Endothelial cell of umbilical vein (primary cell): ENCODE measurements around the gene RPS17. TPM values are rescaled to one million over a fixed set of nuclear protein-coding genes. Genes with fewer than 3 reads are reported as not detected.

Experiments used
- BruUV-seq: library from RNA; stranded (reverse); fragments of 400-500 nt; replicated peaks from 2 replicates; lab custom pipeline; 2021; lab: Mats Ljungman, UMichigan
- CTCF ChIA-PET: fragments of 300-600, 350-600 bp; sonication (Branson Sonifier 250); formaldehyde crosslinking; loops from one replicate; lab custom pipeline; 2021; ENCODE audit warnings: antibody characterized with exemption, inconsistent platforms; lab: Charles Lee
- POLR2A ChIA-PET: fragments of 300-600, 350-600 bp; sonication (Branson Sonifier 250); formaldehyde crosslinking; loops from one replicate; lab custom pipeline; 2021; ENCODE audit warnings: antibody characterized with exemption, inconsistent platforms; lab: Charles Lee
- DNase-seq: peaks from one replicate; pipeline ENCODE4 v3.0.0-alpha.2; 2011; ENCODE audit warnings: low read depth, low spot score
- FAIRE-seq: peaks from 2 replicates; lab custom pipeline; 2011; peaks lifted over from hg19 to GRCh38; lab: Jason Lieb, UNC
- H2AFZ ChIP-seq: 2 replicates; pipeline ENCODE4 v1.6.0; 2012; ENCODE audit warnings: low read depth, low read length, control low read depth, inconsistent platforms
- H3K27ac ChIP-seq: 2 replicates; pipeline ENCODE4 v1.5.1; 2011; ENCODE audit warnings: low read depth, mild to moderate bottlenecking, control low read depth, low read length, moderate library complexity; ENCODE audit not compliant: insufficient read depth
- H3K27me3 ChIP-seq, 2 experiments: 2 replicates each; pipeline versions ENCODE4 v1.6.0 to v1.6.1; 2011; ENCODE audit warnings: low read length in 2 of 2, mixed read lengths in 1 of 2; ENCODE audit not compliant: control insufficient read depth in 2 of 2, insufficient read depth in 2 of 2
- H3K36me3 ChIP-seq, 2 experiments: 2 replicates in 1 of 2; 3 replicates in 1 of 2; pipeline ENCODE4 v1.5.1; 2011; ENCODE audit warnings: low read length in 2 of 2, mild to moderate bottlenecking in 1 of 2, moderate library complexity in 1 of 2; ENCODE audit not compliant: control insufficient read depth in 2 of 2, insufficient read depth in 2 of 2; ENCODE audit errors: extremely low read depth in 1 of 2
- H3K4me1 ChIP-seq: 3 replicates; pipeline ENCODE4 v1.5.1; 2011; ENCODE audit warnings: mild to moderate bottlenecking, low read length; ENCODE audit not compliant: control insufficient read depth, insufficient read depth; ENCODE audit errors: extremely low read depth
- H3K4me2 ChIP-seq: 2 replicates; pipeline ENCODE4 v1.6.1; 2011; ENCODE audit warnings: low read length, control low read depth, mixed read lengths; ENCODE audit not compliant: insufficient read depth
- H3K4me3 ChIP-seq, 3 experiments: fragments of 200-600 bp in 1 of 3; sonication (generic), shearing (Covaris generic) in 1 of 3; replicated peaks in 1 of 3; 2 replicates each; pipeline ENCODE4 v1.5.1; 2011 to 2016; ENCODE audit warnings: control low read depth in 3 of 3, low read length in 3 of 3, mild to moderate bottlenecking in 2 of 3, inconsistent platforms in 1 of 3, low read depth in 1 of 3, moderate library complexity in 1 of 3; ENCODE audit not compliant: insufficient read depth in 1 of 3
- H3K79me2 ChIP-seq: 2 replicates; pipeline ENCODE4 v1.6.0; 2012; ENCODE audit warnings: low read length, inconsistent platforms; ENCODE audit not compliant: control insufficient read depth, insufficient read depth
- H3K9ac ChIP-seq: replicated peaks from 2 replicates; pipeline ENCODE3; 2011; ENCODE audit warnings: low read length, control low read depth; ENCODE audit not compliant: insufficient read depth; ENCODE audit errors: extremely low read depth
- H3K9me1 ChIP-seq: replicated peaks from 3 replicates; pipeline ENCODE4 v1.6.0; 2011; ENCODE audit warnings: mild to moderate bottlenecking, low read length; ENCODE audit not compliant: control insufficient read depth, insufficient read depth; ENCODE audit errors: extremely low read depth
- H3K9me3 ChIP-seq: replicated peaks from 2 replicates; pipeline ENCODE4 v1.5.1; 2012; ENCODE audit warnings: low read length, inconsistent platforms; ENCODE audit not compliant: control insufficient read depth, insufficient read depth
- H4K20me1 ChIP-seq: replicated peaks from 2 replicates; pipeline ENCODE3; 2011; ENCODE audit warnings: mild to moderate bottlenecking, low read length; ENCODE audit not compliant: control insufficient read depth, insufficient read depth; ENCODE audit errors: extremely low read depth
- CTCF ChIP-seq, 2 donors: IDR thresholded peaks; 1 replicate in 1 of 2; 2 replicates in 1 of 2; pipeline ENCODE4 v1.5.1; 2011; ENCODE audit warnings: low read length in 2 of 2, mild to moderate bottlenecking in 2 of 2, moderate library complexity in 2 of 2, control low read depth in 1 of 2, inconsistent platforms in 1 of 2, low read depth in 1 of 2; ENCODE audit not compliant: insufficient read depth in 1 of 2; ENCODE audit errors: extremely low read depth in 1 of 2
- EZH2 ChIP-seq: IDR thresholded peaks from 2 replicates; pipeline ENCODE4 v1.6.1; 2012; ENCODE audit warnings: borderline replicate concordance, low read depth, mild to moderate bottlenecking, moderate library complexity, low read length, inconsistent platforms; ENCODE audit not compliant: severe bottlenecking
- FOS ChIP-seq: IDR thresholded peaks from 2 replicates; pipeline ENCODE4 v1.6.1; 2011; ENCODE audit warnings: mild to moderate bottlenecking, low read length, moderate library complexity, borderline replicate concordance; ENCODE audit not compliant: insufficient read depth
- GATA2 ChIP-seq: IDR thresholded peaks from 2 replicates; pipeline ENCODE4 v1.7.0; 2011; ENCODE audit warnings: low read depth, mild to moderate bottlenecking, moderate library complexity, mixed read lengths, low read length; ENCODE audit not compliant: insufficient read length, insufficient read depth
- JUN ChIP-seq: IDR thresholded peaks from 2 replicates; pipeline ENCODE4 v1.6.1; 2011; ENCODE audit warnings: borderline replicate concordance, low read depth; ENCODE audit not compliant: insufficient read length, insufficient read depth
- MYC ChIP-seq: IDR thresholded peaks from one replicate; pipeline ENCODE4 v1.6.1; 2011; ENCODE audit warnings: mild to moderate bottlenecking, low read depth, low read length
- POLR2A ChIP-seq: IDR thresholded peaks from 2 replicates; pipeline ENCODE4 v1.6.1; 2012; ENCODE audit warnings: low read depth, mild to moderate bottlenecking, control low read depth, low read length
- POLR2AphosphoS5 ChIP-seq: IDR thresholded peaks from 2 replicates; pipeline ENCODE4 v1.6.1; 2012; ENCODE audit warnings: low read depth, mild to moderate bottlenecking, control low read depth, low read length, moderate library complexity; ENCODE audit not compliant: insufficient read depth
- dilution Hi-C: fragments of 300-500 bp; cut with MboI; formaldehyde crosslinking; loops from one replicate; pipeline ENCODE4 v1.15.0; 2019; ENCODE audit warnings: low sequenced_read_pairs; ENCODE audit not compliant: extremely low pct_ligation_motif_present
- intact Hi-C: fragments of 100-400 bp; cut with micrococcal nuclease; formaldehyde crosslinking; loops from one replicate; pipeline ENCODE4 v1.10.0; 2022
- polyA plus RNA-seq, 4 experiments: library from polyadenylated mRNA; depleted of rRNA in 3 of 4; stranded (reverse) in 3 of 4; unstranded in 1 of 4; fragments of >200 nt; gene quantifications; 2 replicates each; pipeline versions ENCODE4 v1.2.1 to v1.2.3, GENCODE V29; 2011 to 2012; ENCODE audit warnings: missing spikeins in 1 of 4
- total RNA-seq: library from RNA; stranded (reverse); gene quantifications from 2 replicates; pipeline ENCODE4 v1.2.3, GENCODE V29; 2021
- TF ChIP-seq, protein P1 (sequence below): IDR thresholded peaks from 2 replicates; pipeline ENCODE4 v1.6.1; 2011; ENCODE audit not compliant: insufficient read depth, insufficient read length

RPS17 gene
- total and polyA plus RNA-seq, 2 donors (not counting 3 experiments of a cell fraction or from before 2014, with no cell fraction given): 1,690 to 4,382 TPM

GRCh38 chr15:82580713-82581112 is 40.5 kb upstream of the RPS17 start:
- POLR2A ChIA-PET: no interaction called here
- Histone ChIP-seq H3K9ac (no peak overlapping the region), H3K79me2 (no peaks in the 10 kb centered on the region), H3K27me3 (no peaks in the 10 kb centered on the region), H3K27ac (no peak overlapping the region), H3K36me3 (no peaks in the 10 kb centered on the region), H2AFZ (no peak overlapping the region), H3K9me1 (no peaks in the 10 kb centered on the region), H3K4me3 (no peak overlapping the region), H4K20me1 (no peaks in the 10 kb centered on the region), H3K4me1 (no peaks in the 10 kb centered on the region), H3K9me3 (no peaks in the 10 kb centered on the region), H3K4me2 (no peak overlapping the region)
- no peak for FAIRE-seq
- intact Hi-C loops: no loop called here
- dilution Hi-C loops: no loop called here
- no peak for DNase-seq
- no TSS peak for BruUV-seq
- TF ChIP-seq POLR2A: no peak
- TF ChIP-seq, protein P1, sequence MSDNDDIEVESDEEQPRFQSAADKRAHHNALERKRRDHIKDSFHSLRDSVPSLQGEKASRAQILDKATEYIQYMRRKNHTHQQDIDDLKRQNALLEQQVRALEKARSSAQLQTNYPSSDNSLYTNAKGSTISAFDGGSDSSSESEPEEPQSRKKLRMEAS: no peak
- no peak for TF ChIP-seq GATA2
- no peak for TF ChIP-seq EZH2
- TF ChIP-seq FOS: no peak
- no peak for TF ChIP-seq POLR2AphosphoS5
- no peak for TF ChIP-seq JUN
- TF ChIP-seq CTCF (IDR thresholded peaks at IDR 0.05; ENCODE audit: extremely low read depth in 1 of 2, insufficient read depth in 1 of 2, low read depth in 1 of 2, low read length in 2 of 2): no peak
- TF ChIP-seq MYC: no peak
- CTCF ChIA-PET: no interaction called here
